Type B pancreatic cell (in vitro differentiated cells): Measurements from ENCODE around the gene MSN. TPM values are rescaled to one million over a fixed set of nuclear protein-coding genes. Genes with fewer than 3 reads are reported as not detected.

ENCODE experiments used
- DNase-seq: peaks from one replicate; pipeline ENCODE4 v3.0.0; 2021; ENCODE audit warnings: mixed read lengths; ENCODE audit not compliant: unreplicated experiment; ENCODE audit errors: extremely low spot score
- H3K27ac Mint-ChIP-seq: 2 replicates; pipeline ENCODE4 v1.8.0; 2021; ENCODE audit warnings: mild to moderate bottlenecking, mixed read lengths
- H3K27me3 Mint-ChIP-seq: 2 replicates; pipeline ENCODE4 v1.8.0; 2021; ENCODE audit warnings: mixed read lengths
- H3K36me3 Mint-ChIP-seq: 2 replicates; pipeline ENCODE4 v1.8.0; 2021; ENCODE audit warnings: mixed read lengths
- H3K4me1 Mint-ChIP-seq: one replicate; pipeline ENCODE4 v1.8.0; 2021; ENCODE audit warnings: mixed read lengths; ENCODE audit not compliant: unreplicated experiment
- H3K4me3 Mint-ChIP-seq: 2 replicates; pipeline ENCODE4 v1.8.0; 2021; ENCODE audit warnings: mild to moderate bottlenecking, mixed read lengths
- H3K9me3 Mint-ChIP-seq: 2 replicates; pipeline ENCODE4 v1.8.0; 2021; ENCODE audit warnings: mixed read lengths
- CTCF ChIP-seq: fragments of 200-600 bp; sonication (generic); conservative IDR thresholded peaks from 2 replicates; pipeline ENCODE4 v1.5.0; 2021; ENCODE audit warnings: antibody characterized with exemption, mild to moderate bottlenecking
- total RNA-seq: library from RNA; stranded (reverse); gene quantifications from 2 replicates; pipeline ENCODE4 v1.2.1, GENCODE V29; 2021; ENCODE audit warnings: low replicate concordance

The MSN gene
- total RNA-seq, 1 donor from 2014 or later: 80.7 TPM

GRCh38 chrX:65726715-65727114 is 59.3 kb downstream of the MSN start:
- no peak for DNase-seq
- TF ChIP-seq CTCF: no peak
- Mint-ChIP-seq H3K27me3 (no peaks in the 10 kb centered on the region), H3K36me3 (peaks cover 3% of the 10 kb centered on the region), H3K4me1 (no peaks in the 10 kb centered on the region), H3K4me3 (no peak overlapping the region), H3K27ac (no peak overlapping the region), H3K9me3 (no peaks in the 10 kb centered on the region)

- Mint-ChIP-seq H3K4me1 (no peaks in the 10 kb centered on the region), H3K4me3 (no peak overlapping the region), H3K9me3 (no peaks in the 10 kb centered on the region), H3K27ac (no peak overlapping the region), H3K36me3 (peaks cover 6% of the 10 kb centered on the region), H3K27me3 (no peaks in the 10 kb centered on the region)
- DNase-seq: no peak
- TF ChIP-seq CTCF: no peak
Observed at GRCh38 chrX:65731684-65732289, 64.3 kb downstream of the MSN start.

GRCh38 chrX:65740909-65741308 is 73.5 kb downstream of the MSN start:
- no peak for TF ChIP-seq CTCF

GRCh38 chrX:65741823-65742222 is 74.4 kb downstream of the MSN start:
- DNase-seq: no peak
- no peaks in the 10 kb centered on the region for H3K9me3 Mint-ChIP-seq
- H3K4me3 Mint-ChIP-seq: no peak overlapping the region
- TF ChIP-seq CTCF: no peak
- H3K4me1 Mint-ChIP-seq: no peaks in the 10 kb centered on the region
- H3K27me3 Mint-ChIP-seq: no peaks in the 10 kb centered on the region
- no peaks in the 10 kb centered on the region for H3K36me3 Mint-ChIP-seq
- H3K27ac Mint-ChIP-seq: no peak overlapping the region

More at GRCh38 chrX:65740909-65741308, 73.5 kb downstream of the MSN start:
- no peak overlapping the region for H3K4me3 Mint-ChIP-seq
- H3K36me3 Mint-ChIP-seq: peaks cover 2% of the 10 kb centered on the region
- no peaks in the 10 kb centered on the region for H3K9me3 Mint-ChIP-seq
- no peak overlapping the region for H3K27ac Mint-ChIP-seq
- no peaks in the 10 kb centered on the region for H3K4me1 Mint-ChIP-seq
- no peaks in the 10 kb centered on the region for H3K27me3 Mint-ChIP-seq
- DNase-seq: no peak

GRCh38 chrX:65744965-65745364 is 77.5 kb downstream of the MSN start:
- no peak overlapping the region for H3K4me3 Mint-ChIP-seq
- H3K36me3 Mint-ChIP-seq: no peaks in the 10 kb centered on the region
- no peaks in the 10 kb centered on the region for H3K9me3 Mint-ChIP-seq
- no peak for TF ChIP-seq CTCF
- H3K4me1 Mint-ChIP-seq: no peaks in the 10 kb centered on the region
- H3K27ac Mint-ChIP-seq: no peak overlapping the region
- DNase-seq: no peak
- no peaks in the 10 kb centered on the region for H3K27me3 Mint-ChIP-seq

- Mint-ChIP-seq H3K4me3 (no peak overlapping the region), H3K36me3 (no peaks in the 10 kb centered on the region), H3K27me3 (no peaks in the 10 kb centered on the region), H3K27ac (no peak overlapping the region), H3K9me3 (no peaks in the 10 kb centered on the region), H3K4me1 (no peaks in the 10 kb centered on the region)
- TF ChIP-seq CTCF: no peak
- DNase-seq: no peak
Observed at GRCh38 chrX:65745427-65745826, 78.0 kb downstream of the MSN start.
